Measurements from ENCODE around the gene TMEM144.

TMEM144 gene

DNA sequence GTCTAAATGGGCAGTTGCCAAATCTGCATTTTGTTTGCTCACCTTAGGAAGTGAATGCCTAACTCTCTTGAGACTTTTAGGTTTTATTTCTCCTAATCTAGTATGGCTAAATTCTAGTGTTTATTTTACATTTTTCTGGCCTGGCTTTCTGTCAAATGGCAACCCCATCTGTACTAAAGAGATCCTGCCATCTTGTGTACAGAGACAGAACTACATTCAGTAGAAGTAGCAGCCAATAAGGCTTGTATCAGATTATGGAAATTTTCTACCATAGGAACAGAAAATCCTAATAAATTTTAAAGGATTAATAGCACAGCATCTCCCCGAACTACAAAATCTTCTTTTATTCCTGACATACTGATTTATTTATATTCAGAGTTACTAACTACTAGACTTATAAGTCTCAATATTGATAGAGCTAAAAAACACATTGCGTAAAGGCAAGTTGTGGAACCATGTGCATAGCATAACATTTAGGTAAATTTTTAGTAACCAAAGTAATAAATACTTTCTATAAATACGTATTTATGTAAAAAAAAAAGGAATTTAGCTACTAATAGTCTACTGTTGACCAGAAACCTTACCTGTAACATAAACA is 45.5 kb downstream of the TMEM144 start:
- no peaks in the 10 kb centered on the region for H3K9me3 ChIP-seq (ENCODE audit: control insufficient read depth, insufficient read depth, low read depth, low read length)
- ChIA-PET CTCF (interaction anchor here (0.6 to 4.7 kb wide), 14 partner anchors 17 to 426 kb away, joined by 3 to 52 read pairs (median 4); no protein-coding TSS in a partner anchor), POLR2A (no interaction called here)
- H3K4me3 ChIP-seq (ENCODE audit: low read depth, low read length), result no peak overlapping the region
- H3K27ac ChIP-seq (ENCODE audit: extremely low read depth, low read depth, low read length), result no peak overlapping the region
- TF ChIP-seq, protein P1, sequence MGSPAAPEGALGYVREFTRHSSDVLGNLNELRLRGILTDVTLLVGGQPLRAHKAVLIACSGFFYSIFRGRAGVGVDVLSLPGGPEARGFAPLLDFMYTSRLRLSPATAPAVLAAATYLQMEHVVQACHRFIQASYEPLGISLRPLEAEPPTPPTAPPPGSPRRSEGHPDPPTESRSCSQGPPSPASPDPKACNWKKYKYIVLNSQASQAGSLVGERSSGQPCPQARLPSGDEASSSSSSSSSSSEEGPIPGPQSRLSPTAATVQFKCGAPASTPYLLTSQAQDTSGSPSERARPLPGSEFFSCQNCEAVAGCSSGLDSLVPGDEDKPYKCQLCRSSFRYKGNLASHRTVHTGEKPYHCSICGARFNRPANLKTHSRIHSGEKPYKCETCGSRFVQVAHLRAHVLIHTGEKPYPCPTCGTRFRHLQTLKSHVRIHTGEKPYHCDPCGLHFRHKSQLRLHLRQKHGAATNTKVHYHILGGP (tag by site-specific recombination; IDR thresholded peaks at IDR 0.05), result no peak
- no peak for TF ChIP-seq HOXD13 (CRISPR knock-in tag; IDR thresholded peaks at IDR 0.05; ENCODE audit: borderline replicate concordance)
- TF ChIP-seq ZNF521 (tag by site-specific recombination; IDR thresholded peaks at IDR 0.05), result no peak
- no peak for TF ChIP-seq ZNF629 (tag by site-specific recombination; IDR thresholded peaks at IDR 0.05)
- peak; percentile 48 for TF ChIP-seq ZNF654 (tag by site-specific recombination; IDR thresholded peaks at IDR 0.05; ENCODE audit: low read depth)
- H3K4me1 ChIP-seq (ENCODE audit: control insufficient read depth, insufficient read depth, low read length), result no peaks in the 10 kb centered on the region
- no peaks in the 10 kb centered on the region for H3K36me3 ChIP-seq (ENCODE audit: control insufficient read depth in 2 of 2, insufficient read depth in 1 of 2, low read length in 2 of 2)

DNA sequence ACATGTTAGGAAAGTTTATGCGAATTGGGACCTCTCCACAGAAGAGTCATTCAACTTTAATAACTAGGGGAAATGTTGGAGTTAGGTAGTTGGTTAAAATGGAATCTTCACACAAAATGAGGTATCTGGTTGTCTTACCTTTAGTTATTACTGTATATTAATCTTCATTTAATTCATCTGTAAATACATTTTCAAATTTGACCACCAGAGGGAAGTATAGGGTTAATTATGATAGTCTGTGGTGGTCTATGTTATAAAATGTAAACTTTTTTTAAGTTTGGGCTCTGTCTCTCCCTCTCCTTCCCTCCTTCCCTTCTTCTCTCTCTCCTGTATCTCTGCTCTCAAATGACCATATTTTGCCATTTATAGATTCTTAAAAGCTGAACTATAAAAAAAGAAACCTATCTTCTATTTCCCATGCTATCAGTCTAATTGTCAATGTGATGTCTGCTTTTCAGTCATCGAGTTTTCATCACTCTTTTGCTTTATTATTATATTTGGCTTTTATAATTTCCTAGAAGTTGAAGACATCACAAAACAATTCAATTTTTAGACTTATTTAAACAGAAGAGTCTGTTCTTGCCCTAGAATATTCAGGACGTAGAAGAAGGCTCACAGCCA is 49.8 kb downstream of the TMEM144 start:
- Histone ChIP-seq H3K4me1 (ENCODE audit: control insufficient read depth, insufficient read depth, low read length) (no peaks in the 10 kb centered on the region), H3K36me3 (ENCODE audit: control insufficient read depth in 2 of 2, insufficient read depth in 1 of 2, low read length in 2 of 2) (no peaks in the 10 kb centered on the region), H3K9me3 (ENCODE audit: control insufficient read depth, insufficient read depth, low read depth, low read length) (no peaks in the 10 kb centered on the region), H3K27ac (ENCODE audit: extremely low read depth, low read depth, low read length) (no peak overlapping the region), H3K4me3 (ENCODE audit: low read depth, low read length) (no peak overlapping the region)
- POLR2A ChIA-PET, result no interaction called here
- CTCF ChIA-PET, result interaction anchor here (0.6 to 1.5 kb wide), 6 partner anchors 55 to 743 kb away, joined by 3 to 9 read pairs (median 4); no protein-coding TSS in a partner anchor
- peak; percentile 42 for TF ChIP-seq ZNF654 (tag by site-specific recombination; IDR thresholded peaks at IDR 0.05; ENCODE audit: low read depth)
- no peak for TF ChIP-seq BCL11A (tag by site-specific recombination; IDR thresholded peaks at IDR 0.05; ENCODE audit: low read depth)

DNA sequence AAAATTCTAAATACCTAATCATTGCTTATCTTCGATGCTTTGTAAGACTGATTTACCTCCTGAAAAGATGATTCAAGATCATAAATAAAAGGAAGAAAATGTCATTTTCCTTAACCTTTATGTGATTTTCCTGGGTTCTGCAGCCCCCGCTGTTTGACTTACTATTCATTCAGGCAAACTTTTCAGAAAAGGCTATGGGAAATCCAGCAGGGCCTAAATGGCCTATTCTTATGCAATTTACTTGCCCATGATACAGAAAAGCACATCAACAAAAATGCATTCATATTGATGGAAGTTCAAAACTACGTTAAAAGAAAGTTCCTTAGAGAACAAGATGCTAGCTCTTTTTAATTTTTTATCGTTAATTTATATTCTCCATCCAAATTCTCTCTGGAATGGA is 51.2 kb downstream of the TMEM144 start:
- Histone ChIP-seq H3K4me1 (ENCODE audit: control insufficient read depth, insufficient read depth, low read length) (no peaks in the 10 kb centered on the region), H3K9me3 (ENCODE audit: control insufficient read depth, insufficient read depth, low read depth, low read length) (no peaks in the 10 kb centered on the region), H3K36me3 (ENCODE audit: control insufficient read depth in 2 of 2, insufficient read depth in 1 of 2, low read length in 2 of 2) (no peaks in the 10 kb centered on the region), H3K27ac (ENCODE audit: extremely low read depth, low read depth, low read length) (no peak overlapping the region), H3K4me3 (ENCODE audit: low read depth, low read length) (no peak overlapping the region)
- POLR2A ChIA-PET, result no interaction called here
- CTCF ChIA-PET, result interaction anchor here (0.6 to 1.5 kb wide), 3 partner anchors 53 to 364 kb away, joined by 3 to 9 read pairs (median 3); no protein-coding TSS in a partner anchor
- TF ChIP-seq, protein P2, sequence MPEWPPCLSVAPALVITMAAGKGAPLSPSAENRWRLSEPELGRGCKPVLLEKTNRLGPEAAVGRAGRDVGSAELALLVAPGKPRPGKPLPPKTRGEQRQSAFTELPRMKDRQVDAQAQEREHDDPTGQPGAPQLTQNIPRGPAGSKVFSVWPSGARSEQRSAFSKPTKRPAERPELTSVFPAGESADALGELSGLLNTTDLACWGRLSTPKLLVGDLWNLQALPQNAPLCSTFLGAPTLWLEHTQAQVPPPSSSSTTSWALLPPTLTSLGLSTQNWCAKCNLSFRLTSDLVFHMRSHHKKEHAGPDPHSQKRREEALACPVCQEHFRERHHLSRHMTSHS (tag by site-specific recombination; IDR thresholded peaks at IDR 0.05), result no peak
- TF ChIP-seq WT1 (tag by site-specific recombination; IDR thresholded peaks at IDR 0.05) (no peak), ZNF560 (tag by site-specific recombination; IDR thresholded peaks at IDR 0.05; ENCODE audit: borderline replicate concordance) (no peak), ZNF776 (tag by site-specific recombination; IDR thresholded peaks at IDR 0.05; ENCODE audit: borderline replicate concordance) (no peak), BCL11A (tag by site-specific recombination; IDR thresholded peaks at IDR 0.05; ENCODE audit: low read depth) (no peak), ZNF664 (tag by site-specific recombination; IDR thresholded peaks at IDR 0.05) (no peak), ZNF175 (tag by site-specific recombination; IDR thresholded peaks at IDR 0.05) (no peak), GLIS2 (tag by site-specific recombination; IDR thresholded peaks at IDR 0.05) (no peak), ZSCAN23 (tag by site-specific recombination; IDR thresholded peaks at IDR 0.05) (no peak), ZNF530 (tag by site-specific recombination; IDR thresholded peaks at IDR 0.05; ENCODE audit: low read depth) (no peak), ZNF239 (tag by site-specific recombination; IDR thresholded peaks at IDR 0.05) (no peak), ZBTB21 (tag by site-specific recombination; IDR thresholded peaks at IDR 0.05) (no peak)
